Stimulated activated CD4-positive, alpha-beta T cell treated with anti-CD3 and anti-CD28 coated beads, TNF-alpha, amount 100 ng/mL, for 4 hours (primary cell): Measurements from ENCODE around the gene TSR1.

Source experiments
- DNase-seq, 3 experiments: peaks; one replicate each; pipeline ENCODE4 v3.0.0-alpha.2; 2020; ENCODE audit warnings: low read depth in 3 of 3

Gene TSR1

GRCh38 chr17:2336215-2336851 is at the start of gene TSR1:
TSS of gene TSR1 (minus strand) at chr17:2336457. CDS start at chr17:2336427, 30 bp downstream.
- peak; percentile 76 to 81 (median 80) for DNase-seq

DNA sequence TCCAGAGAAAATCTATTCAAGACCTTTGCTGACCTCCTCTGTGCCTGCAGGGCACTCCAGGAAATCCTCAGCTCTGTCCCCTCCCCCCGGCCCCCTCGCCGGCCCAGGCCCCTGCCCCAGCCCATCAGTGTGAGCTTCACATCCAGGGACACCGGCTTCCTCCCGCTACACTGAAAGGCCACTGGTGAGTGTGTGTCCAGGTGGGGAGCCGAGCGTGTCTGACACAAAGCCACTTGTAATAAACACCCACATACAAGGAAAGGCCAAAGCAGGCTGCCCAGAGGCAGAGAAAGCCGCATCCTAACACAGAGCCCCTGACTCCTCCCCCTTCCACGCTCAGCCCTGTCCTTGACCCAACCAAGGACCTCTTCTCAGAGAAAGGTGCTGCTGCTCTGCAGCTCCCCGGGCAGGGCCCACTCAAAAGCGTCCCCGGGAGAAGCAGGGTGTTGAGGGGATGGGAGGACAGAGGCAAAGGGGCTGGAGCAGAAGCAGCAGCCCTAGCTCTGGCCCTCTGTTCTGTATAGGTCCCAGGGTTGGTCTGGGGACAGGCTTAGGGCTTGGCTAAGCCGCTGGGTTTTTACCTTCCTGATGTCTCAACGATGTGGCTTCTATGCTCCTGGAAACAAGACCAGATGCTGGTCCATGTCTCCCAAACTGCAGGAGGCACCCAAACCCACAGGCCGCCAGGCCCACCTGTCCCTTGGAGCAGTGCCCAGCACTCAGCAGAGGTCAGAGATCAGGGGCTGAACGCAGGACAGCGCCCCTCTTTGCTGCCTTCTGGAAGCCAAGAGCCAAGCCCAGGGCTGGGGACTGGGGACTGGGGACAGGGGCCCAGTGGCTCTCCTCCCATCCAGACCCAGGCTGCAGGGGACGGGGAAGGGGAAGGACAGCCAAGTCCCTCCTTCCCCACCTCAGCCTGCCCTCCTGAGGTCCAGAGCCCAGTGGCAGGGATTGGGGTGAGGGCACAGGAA is 49.3 kb upstream of the TSR1 start:
- DNase-seq: no peak

GRCh38 chr17:2384439-2385127 is 48.3 kb upstream of the TSR1 start:
- DNase-seq: no peak

DNA sequence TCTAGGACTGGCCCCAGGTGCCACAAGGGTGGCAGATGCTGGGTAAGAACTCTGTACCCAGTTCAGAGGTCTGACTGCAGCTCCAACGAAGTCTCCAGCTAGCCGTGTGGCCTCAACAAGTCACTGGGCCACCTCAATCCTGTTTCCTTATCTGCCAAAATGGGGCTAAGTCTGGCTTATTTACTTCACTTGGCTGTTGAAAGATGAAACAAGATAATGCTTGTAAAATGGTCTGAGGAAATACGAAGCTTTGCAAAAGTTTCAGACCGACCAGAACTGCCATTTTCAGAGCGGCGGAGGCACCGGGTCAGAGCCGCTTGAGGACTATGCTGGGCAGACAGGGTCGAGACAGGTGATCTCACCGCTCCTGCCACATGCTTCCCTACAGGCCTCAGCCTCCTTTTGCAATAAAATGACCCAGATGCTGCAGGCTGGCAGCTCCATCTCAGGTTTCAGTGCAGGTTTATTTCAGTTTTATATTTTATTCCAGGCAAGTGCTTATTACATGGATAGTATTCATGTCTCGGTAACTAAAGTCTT is 47.4 kb upstream of the TSR1 start:
- no peak for DNase-seq

GRCh38 chr17:2380950-2381649 is 44.8 kb upstream of the TSR1 start:
- DNase-seq: no peak

DNA sequence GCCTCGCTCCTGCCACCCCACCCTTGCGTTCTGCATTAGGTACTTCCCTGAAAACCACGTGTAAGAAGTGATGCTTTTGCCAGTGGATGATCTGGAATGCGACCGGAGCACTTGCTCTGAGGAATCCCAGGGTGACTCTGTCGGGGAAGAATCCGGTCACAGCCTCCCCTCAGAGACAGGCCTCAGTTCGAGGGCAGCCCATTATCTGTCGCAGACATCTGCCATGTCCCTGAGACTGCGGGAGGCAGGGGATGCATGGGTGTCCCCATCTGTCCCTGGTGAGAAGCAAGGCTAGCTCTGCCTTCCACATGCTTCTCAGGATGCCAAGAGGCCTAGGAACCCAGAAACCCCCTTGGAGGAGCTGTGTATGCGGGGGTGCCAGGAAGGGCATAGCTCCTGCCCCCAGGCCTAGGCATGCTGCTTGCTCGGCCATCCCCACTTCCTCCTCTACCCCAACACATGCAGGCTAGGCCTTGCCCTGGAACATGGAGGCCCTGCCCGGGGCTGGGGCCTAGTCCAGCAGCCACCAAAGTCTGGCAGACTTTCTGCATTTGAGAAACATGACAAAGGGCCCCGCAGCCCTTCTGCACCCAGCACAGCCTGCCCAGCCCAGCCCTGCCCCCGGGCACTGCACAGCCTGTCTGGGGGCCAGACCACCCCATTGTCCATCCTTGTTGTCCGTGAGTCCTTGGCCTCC is 44.1 kb upstream of the TSR1 start:
- no peak for DNase-seq

DNA sequence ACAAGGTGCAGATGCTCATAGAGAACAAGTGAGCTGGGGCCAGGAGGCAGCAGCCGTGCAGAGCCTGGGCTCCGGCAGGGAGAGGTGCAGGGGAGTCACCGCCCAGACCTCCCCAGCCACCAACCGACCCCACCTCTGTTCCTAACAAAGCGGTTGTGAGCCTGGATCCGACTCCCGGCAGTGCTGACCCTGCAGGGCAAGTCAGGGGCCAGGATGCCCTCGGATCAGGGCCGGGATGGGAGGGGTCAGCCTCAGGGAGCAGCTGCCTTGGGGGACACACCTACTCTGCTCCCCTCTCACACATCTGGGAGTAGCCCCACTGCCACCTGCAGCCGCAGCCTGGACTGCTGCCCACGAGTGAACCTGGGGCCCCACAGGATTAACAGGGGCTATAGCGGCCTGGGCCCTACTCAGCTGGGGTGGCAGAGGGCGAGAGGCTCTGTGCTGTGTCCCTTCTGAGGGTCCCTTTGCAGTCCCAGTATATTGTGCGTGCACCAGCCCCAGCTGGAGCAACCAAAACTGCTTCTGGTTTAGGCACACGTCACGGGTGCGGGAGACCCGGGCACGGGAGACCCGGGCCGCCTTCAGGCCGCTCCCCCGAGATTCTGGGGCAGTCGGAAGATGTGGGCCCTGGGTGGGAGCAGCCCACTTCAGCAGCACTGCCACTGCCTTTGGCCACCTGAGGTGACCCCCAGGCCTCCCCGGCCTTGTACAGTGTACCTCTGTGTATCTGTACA is 43.4 kb upstream of the TSR1 start:
- no peak for DNase-seq

GRCh38 chr17:2378905-2379304 is 42.6 kb upstream of the TSR1 start:
- DNase-seq: no peak

- DNase-seq: no peak
Observed at GRCh38 chr17:2377659-2378058, 41.4 kb upstream of the TSR1 start.

- DNase-seq: no peak
Observed at GRCh38 chr17:2376107-2376506, 39.9 kb upstream of the TSR1 start.

DNA sequence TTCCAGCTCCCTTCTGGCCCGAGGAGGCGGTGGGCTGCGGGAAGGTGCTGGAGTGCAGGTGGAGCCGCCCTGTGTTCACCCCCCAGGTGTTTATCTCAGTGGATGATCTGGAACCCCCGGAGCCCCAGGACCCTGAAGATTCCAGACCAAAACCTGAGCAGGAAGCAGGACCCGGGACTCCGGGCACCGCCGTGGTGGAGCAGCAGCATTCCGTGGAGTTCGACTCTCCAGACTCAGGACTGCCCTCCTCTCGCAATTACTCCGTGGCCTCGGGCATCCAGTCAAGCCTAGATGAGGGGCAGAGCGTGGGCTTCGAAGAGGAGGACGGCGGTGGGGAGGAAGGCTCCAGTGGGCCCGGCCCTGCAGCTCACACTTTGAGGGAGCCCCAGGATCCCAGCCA is 39.1 kb upstream of the TSR1 start:
- DNase-seq: no peak

GRCh38 chr17:2374549-2375285 is 38.5 kb upstream of the TSR1 start:
- no peak for DNase-seq

DNA sequence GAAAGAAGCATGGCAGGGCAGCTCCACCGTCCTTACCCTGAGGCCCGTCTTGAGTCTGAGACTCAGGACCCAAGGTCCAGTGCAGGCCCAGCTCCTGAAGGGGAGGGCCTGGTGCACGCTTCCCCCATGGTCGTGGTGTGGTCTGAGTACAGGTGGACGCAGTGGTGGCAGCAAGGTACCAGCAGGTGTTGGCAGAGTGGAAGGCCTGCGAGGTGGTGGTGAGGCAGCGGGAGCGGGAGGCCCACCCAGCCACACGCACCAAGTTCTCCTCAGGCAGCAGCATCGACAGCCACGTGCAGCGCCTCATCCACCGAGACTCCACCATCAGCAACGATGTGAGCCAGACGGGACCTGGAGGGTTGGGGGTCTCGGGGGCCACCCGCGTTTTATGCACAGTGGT is 36.9 kb upstream of the TSR1 start:
- DNase-seq: no peak

DNA sequence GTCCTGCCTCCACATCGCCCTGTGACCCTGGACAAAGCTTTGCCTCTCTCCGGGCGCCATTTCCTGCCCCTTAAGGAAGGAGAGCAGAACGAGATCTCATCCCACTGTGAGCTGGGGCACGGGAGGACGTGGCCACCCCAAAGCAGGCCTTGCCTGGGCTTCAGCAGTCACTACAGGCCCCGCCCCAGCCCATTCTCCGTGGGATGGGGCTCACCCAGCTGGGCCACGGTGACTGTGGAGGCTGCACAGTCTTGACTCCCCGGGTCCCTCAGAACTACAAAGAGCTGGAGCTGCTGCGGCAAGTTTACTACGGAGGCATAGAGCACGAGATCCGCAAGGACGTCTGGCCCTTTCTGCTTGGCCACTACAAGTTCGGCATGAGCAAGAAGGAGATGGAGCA is 36.4 kb upstream of the TSR1 start:
- no peak for DNase-seq

DNA sequence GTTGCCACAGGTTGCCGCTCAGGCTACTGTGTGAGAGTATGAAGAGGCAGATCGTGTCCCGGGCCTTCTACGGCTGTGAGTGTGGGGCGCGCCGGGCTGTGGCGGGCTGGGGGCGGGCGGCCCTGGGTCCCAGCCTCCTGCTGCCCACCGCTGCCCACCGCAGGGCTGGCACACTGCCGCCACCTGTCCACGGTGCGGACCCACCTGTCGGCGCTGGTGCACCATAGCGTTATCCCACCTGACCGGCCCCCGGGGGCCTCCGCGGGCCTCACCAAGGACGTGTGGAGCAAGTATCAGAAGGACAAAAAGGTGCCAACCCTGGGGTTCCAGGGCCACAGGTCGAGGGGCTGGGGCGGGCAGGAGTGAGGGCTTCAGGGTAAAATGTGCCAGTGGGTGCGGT is 35.9 kb upstream of the TSR1 start:
- DNase-seq: no peak

GRCh38 chr17:2371183-2372130 is 35.2 kb upstream of the TSR1 start:
- DNase-seq: no peak

- no peak for DNase-seq
Observed at GRCh38 chr17:2370211-2370589, 33.9 kb upstream of the TSR1 start.

GRCh38 chr17:2369551-2370210 is 33.4 kb upstream of the TSR1 start:
- DNase-seq: no peak
